Calu3 (cell line): ENCODE results near the gene MED1. TPM values are rescaled to one million over a fixed set of nuclear protein-coding genes. Genes with fewer than 3 reads are reported as not detected.

Experiments used
- BruUV-seq: library from RNA; stranded (reverse); fragments of 400-500 nt; replicated peaks from 2 replicates; lab custom pipeline; 2021; lab: Mats Ljungman, UMichigan
- CTCF ChIA-PET: fragments of 300-600 bp; sonication (Branson Sonifier 250); formaldehyde crosslinking; loops from one replicate; lab custom pipeline; 2022; ENCODE audit warnings: antibody characterized with exemption; lab: Charles Lee
- DNase-seq: peaks from one replicate; pipeline ENCODE4 v3.0.0; 2022
- H3K27ac Mint-ChIP-seq: one replicate; pipeline ENCODE4 v1.8.0; 2022; ENCODE audit warnings: mixed read lengths; ENCODE audit not compliant: unreplicated experiment
- H3K27me3 Mint-ChIP-seq: one replicate; pipeline ENCODE4 v1.8.0; 2022; ENCODE audit warnings: mixed read lengths; ENCODE audit not compliant: unreplicated experiment
- H3K36me3 Mint-ChIP-seq: one replicate; pipeline ENCODE4 v1.8.0; 2022; ENCODE audit warnings: mild to moderate bottlenecking, moderate library complexity, mixed read lengths; ENCODE audit not compliant: insufficient read depth, unreplicated experiment
- H3K4me1 Mint-ChIP-seq: one replicate; pipeline ENCODE4 v1.8.0; 2022; ENCODE audit warnings: mild to moderate bottlenecking, low read depth, mixed read lengths; ENCODE audit not compliant: unreplicated experiment
- H3K4me3 Mint-ChIP-seq: one replicate; pipeline ENCODE4 v1.8.0; 2022; ENCODE audit warnings: mild to moderate bottlenecking, low read depth, moderate library complexity, mixed read lengths; ENCODE audit not compliant: unreplicated experiment
- H3K9me3 Mint-ChIP-seq: one replicate; pipeline ENCODE4 v1.8.0; 2022; ENCODE audit warnings: low read depth, mixed read lengths; ENCODE audit not compliant: unreplicated experiment
- CTCF ChIP-seq: fragments of 200-600 bp; IDR thresholded peaks from one replicate; pipeline ENCODE4 v1.8.0; 2022; ENCODE audit warnings: antibody characterized with exemption; ENCODE audit not compliant: unreplicated experiment
- intact Hi-C: fragments of 100-400 bp; cut with micrococcal nuclease; formaldehyde crosslinking; loops from one replicate; pipeline ENCODE4 v1.10.0; 2022; ENCODE audit not compliant: unreplicated experiment
- total RNA-seq: library from RNA; stranded (reverse); gene quantifications from 2 replicates; pipeline ENCODE4 v1.2.3, GENCODE V29; 2022

MED1 gene
- total RNA-seq, 1 experiment from 2014 or later = 227 TPM

DNA sequence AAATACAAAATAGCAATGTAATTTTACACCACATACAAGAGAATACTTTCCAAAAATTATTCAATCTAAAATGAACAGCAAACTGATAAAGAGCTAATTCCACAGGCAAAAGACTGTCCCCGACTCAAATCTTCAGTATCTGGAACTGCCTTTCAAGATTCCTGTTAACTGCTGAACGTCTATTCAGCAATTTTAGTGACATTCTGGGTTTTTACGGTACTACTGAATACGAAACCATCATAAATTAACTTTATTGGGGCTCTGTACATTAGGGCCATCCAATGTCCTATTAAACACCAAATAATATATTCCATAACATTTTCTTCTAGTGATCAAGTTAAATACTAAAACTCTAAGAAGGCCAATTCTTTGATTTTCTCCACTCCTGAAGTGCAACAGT, 51.3 kb downstream of the MED1 start:
- DNase-seq = no peak
- intact Hi-C loops = loop anchor here (2.0 to 5.0 kb wide), 3 partner anchors 45 to 192 kb away; no protein-coding TSS in a partner anchor
- H3K27ac Mint-ChIP-seq = no peak overlapping the region
- CTCF ChIA-PET = interaction anchor here (0.6 to 4.1 kb wide), 19 partner anchors 8 to 842 kb away, joined by 3 to 25 read pairs (median 4); partner anchors contain the start of genes CDK12 and RPL19
- TF ChIP-seq CTCF = no peak
- no peaks in the 10 kb centered on the region for H3K27me3 Mint-ChIP-seq
- H3K9me3 Mint-ChIP-seq = no peaks in the 10 kb centered on the region
- peaks cover 30% of the 10 kb centered on the region for H3K4me1 Mint-ChIP-seq
- peak overlapping the region; percentile 89 for H3K4me3 Mint-ChIP-seq
- H3K36me3 Mint-ChIP-seq = peaks cover 51% of the 10 kb centered on the region
- no TSS peak for BruUV-seq

- Mint-ChIP-seq H3K27ac (no peak overlapping the region), H3K4me1 (no peaks in the 10 kb centered on the region), H3K36me3 (no peaks in the 10 kb centered on the region), H3K9me3 (no peaks in the 10 kb centered on the region), H3K4me3 (no peak overlapping the region), H3K27me3 (no peaks in the 10 kb centered on the region)
- no peak for DNase-seq
- TF ChIP-seq CTCF = no peak
- CTCF ChIA-PET = interaction anchor here (0.7 to 1.1 kb wide), 5 partner anchors 8 to 219 kb away, joined by 3 to 4 read pairs (median 3); no protein-coding TSS in a partner anchor
- BruUV-seq = no TSS peak
- intact Hi-C loops = loop anchor here (2.0 kb wide), 1 partner anchor 123 kb away; no protein-coding TSS in a partner anchor
Observed at GRCh38 chr17:39393736-39394135, 57.3 kb downstream of the MED1 start.

- no peak overlapping the region for H3K27ac Mint-ChIP-seq
- intact Hi-C loops = no loop called here
Observed at GRCh38 chr17:39391448-39391847, 59.6 kb downstream of the MED1 start.

GRCh38 chr17:39385040-39385439, 66.0 kb downstream of the MED1 start:
- Mint-ChIP-seq H3K27me3 (no peaks in the 10 kb centered on the region), H3K9me3 (no peaks in the 10 kb centered on the region), H3K4me3 (no peak overlapping the region), H3K36me3 (no peaks in the 10 kb centered on the region), H3K4me1 (no peaks in the 10 kb centered on the region), H3K27ac (no peak overlapping the region)
- TF ChIP-seq CTCF = no peak
- CTCF ChIA-PET = interaction anchor here (0.5 to 1.1 kb wide), 6 partner anchors 36 to 201 kb away, joined by 3 to 10 read pairs (median 3); no protein-coding TSS in a partner anchor
- DNase-seq = no peak
- BruUV-seq = no TSS peak
- intact Hi-C loops = no loop called here

More at GRCh38 chr17:39391448-39391847, 59.6 kb downstream of the MED1 start:
- no peak for TF ChIP-seq CTCF
- Mint-ChIP-seq H3K4me3 (no peak overlapping the region), H3K27me3 (no peaks in the 10 kb centered on the region), H3K9me3 (no peaks in the 10 kb centered on the region), H3K36me3 (no peaks in the 10 kb centered on the region), H3K4me1 (no peaks in the 10 kb centered on the region)
- DNase-seq = no peak
- CTCF ChIA-PET = interaction anchor here (0.6 to 0.7 kb wide), 2 partner anchors 8 to 36 kb away, joined by 4 read pairs; no protein-coding TSS in a partner anchor
- BruUV-seq = no TSS peak
